Cardiac septum (tissue), 1 donor: ENCODE measurements around the gene FOXK1. TPM values are rescaled to one million over a fixed set of nuclear protein-coding genes. Genes with fewer than 3 reads are reported as not detected.

Source experiments
- DNase-seq: peaks from one replicate; pipeline ENCODE4 v3.0.0-alpha.2; 2020; ENCODE audit warnings: low spot score
- intact Hi-C: fragments of 100-400 bp; cut with DNase I; formaldehyde crosslinking; loops from one replicate; pipeline ENCODE4 v1.14.0; 2022
- total RNA-seq: library from RNA; stranded (reverse); fragmentation: NEBNext Ultra II Directional; extraction: Animal tissue kit (Norgen Biotek cat#: 25700); gene quantifications from one replicate; pipeline ENCODE4 v1.2.1, GENCODE V29; 2021
- donor health status: DM: no; HTN: no; CAD: no.

The FOXK1 gene
- total RNA-seq, 1 donor from 2014 or later = 29.7 TPM

GRCh38 chr7:4734587-4735345 lies 52.7 kb downstream of the FOXK1 start:
- no peak for DNase-seq
- intact Hi-C loops = loop anchor here (5.0 kb wide), 1 partner anchor 92 kb away; no protein-coding TSS in a partner anchor

GRCh38 chr7:4737300-4737699 lies 55.2 kb downstream of the FOXK1 start:
- intact Hi-C loops = loop anchor here (5.0 kb wide), 1 partner anchor 95 kb away; no protein-coding TSS in a partner anchor
- DNase-seq = no peak

GRCh38 chr7:4738711-4739527 lies 56.8 kb downstream of the FOXK1 start:
- intact Hi-C loops = loop anchor here (2.0 to 5.0 kb wide), 2 partner anchors 14 to 97 kb away; no protein-coding TSS in a partner anchor
- no peak for DNase-seq

DNA sequence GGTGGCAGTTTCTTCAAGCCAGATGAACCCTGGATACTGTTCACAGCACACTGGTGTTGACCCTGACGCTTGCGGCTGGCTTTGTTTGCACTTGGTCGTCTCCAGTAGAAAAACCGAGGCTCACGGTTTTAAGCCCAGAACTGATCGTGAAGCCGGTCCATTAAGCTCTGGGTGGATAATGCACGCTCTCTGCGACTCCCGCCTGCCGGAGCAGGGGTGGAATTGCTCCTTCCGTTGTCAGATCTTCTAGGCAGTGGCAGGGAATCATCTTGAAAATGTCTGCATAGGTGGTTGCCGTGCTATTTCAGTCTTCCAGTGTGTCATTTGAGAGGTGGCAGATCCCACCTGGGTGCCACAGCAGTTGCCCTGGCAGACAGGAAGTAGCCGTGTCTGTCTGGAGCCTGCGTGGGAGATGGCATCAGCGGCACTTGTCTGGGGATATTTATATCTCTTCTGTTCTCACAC lies 57.5 kb downstream of the FOXK1 start:
- intact Hi-C loops = loop anchor here (2.0 to 5.0 kb wide), 2 partner anchors 15 to 97 kb away; no protein-coding TSS in a partner anchor
- no peak for DNase-seq

DNA sequence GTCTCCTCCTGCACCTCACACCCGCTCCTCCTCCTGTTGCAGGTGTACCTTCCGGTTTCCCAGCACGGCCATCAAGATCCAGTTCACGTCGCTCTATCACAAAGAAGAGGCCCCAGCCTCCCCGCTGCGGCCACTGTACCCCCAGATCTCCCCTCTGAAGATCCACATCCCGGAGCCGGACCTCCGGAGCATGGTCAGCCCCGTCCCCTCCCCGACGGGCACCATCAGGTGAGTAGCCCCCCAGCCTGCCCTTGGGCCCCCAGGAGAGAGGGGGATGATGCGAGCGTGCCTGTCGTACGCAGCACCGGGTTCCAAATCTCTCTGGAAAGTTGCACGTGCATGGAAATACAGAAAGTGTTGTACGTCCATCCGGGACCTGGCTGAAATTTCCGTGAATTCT lies 58.7 kb downstream of the FOXK1 start:
- no peak for DNase-seq
- intact Hi-C loops = no loop called here

GRCh38 chr7:4742051-4742573 lies 60.0 kb downstream of the FOXK1 start:
- intact Hi-C loops = no loop called here
- no peak for DNase-seq

- no peak for DNase-seq
- intact Hi-C loops = no loop called here
These were observed 60.8 kb downstream of the FOXK1 start for GRCh38 chr7:4742852-4743251.

GRCh38 chr7:4744391-4745264 lies 62.5 kb downstream of the FOXK1 start:
- peak; percentile 98 for DNase-seq
- intact Hi-C loops = loop anchor here (2.0 kb wide), 1 partner anchor 62 kb away; the partner anchor contains the start of gene FOXK1

- no peak for DNase-seq
- intact Hi-C loops = loop anchor here (2.0 kb wide), 1 partner anchor 63 kb away; the partner anchor contains the start of gene FOXK1
These were observed 63.3 kb downstream of the FOXK1 start for GRCh38 chr7:4745265-4745919.

- no peak for DNase-seq
- intact Hi-C loops = loop anchor here (2.0 kb wide), 1 partner anchor 63 kb away; the partner anchor contains the start of gene FOXK1
These were observed 64.2 kb downstream of the FOXK1 start for GRCh38 chr7:4745971-4746919.

DNA sequence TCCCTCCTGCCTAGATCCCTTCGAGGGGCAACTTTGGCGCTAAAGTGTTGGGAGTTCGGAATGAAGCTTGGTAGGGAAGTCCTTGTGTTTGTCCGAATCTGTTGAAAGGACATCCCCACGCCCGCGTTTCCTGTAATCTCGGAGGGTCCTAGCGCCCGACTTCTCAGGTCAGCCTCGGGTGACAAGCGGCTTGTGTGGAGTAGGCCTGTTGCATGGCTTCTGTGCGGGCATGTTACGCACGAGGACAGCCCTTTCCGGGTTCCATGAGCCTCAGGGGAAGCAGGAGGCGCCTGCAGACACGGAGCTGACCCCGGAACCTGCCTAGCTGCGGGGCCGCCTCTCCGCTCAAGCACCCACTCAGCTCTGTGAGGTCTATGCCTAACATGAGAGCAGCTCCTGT lies 64.9 kb downstream of the FOXK1 start:
- no peak for DNase-seq
- intact Hi-C loops = no loop called here

DNA sequence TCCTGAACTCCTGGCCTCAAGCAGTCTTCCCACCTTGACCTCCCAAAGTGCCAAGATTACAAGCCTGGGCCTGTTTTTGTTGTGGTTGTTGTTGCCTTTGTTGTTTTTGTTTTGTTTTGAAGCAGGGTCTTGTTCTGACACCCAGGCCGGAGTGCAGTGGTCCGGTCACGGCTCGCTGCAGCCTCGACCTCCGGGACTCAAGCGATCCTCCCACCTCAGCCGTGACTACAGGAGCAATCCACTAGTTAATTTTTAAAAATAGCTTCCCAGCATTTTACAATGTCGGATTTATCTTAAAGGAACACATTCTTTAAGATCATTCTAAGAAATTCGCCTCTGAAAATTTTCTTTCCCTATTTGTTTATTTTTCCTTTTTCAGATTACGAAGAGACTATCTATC lies 65.7 kb downstream of the FOXK1 start:
- no peak for DNase-seq
- intact Hi-C loops = no loop called here

DNA sequence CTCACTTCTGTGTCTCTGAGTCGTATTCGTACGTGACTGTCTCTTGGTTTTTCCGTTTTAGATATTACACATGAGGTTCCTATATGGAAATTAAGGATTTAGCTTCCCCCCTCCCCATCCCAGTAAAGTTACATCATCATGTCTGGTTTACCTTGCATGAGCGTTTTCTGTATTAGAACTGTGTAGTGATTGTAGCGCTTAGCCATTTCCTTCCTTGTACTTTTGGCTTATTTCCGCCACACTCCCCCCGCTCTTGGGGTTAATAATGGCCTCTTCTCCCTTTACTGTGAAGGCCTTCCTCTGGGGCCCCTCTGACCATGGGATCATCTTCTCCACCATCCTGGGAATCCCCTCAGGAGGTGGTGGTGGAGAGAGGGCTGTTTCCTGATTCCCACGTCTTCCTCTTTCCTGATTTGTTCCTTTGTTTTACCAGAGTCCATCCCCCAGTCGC lies 66.2 kb downstream of the FOXK1 start:
- intact Hi-C loops = no loop called here
- DNase-seq = no peak

DNA sequence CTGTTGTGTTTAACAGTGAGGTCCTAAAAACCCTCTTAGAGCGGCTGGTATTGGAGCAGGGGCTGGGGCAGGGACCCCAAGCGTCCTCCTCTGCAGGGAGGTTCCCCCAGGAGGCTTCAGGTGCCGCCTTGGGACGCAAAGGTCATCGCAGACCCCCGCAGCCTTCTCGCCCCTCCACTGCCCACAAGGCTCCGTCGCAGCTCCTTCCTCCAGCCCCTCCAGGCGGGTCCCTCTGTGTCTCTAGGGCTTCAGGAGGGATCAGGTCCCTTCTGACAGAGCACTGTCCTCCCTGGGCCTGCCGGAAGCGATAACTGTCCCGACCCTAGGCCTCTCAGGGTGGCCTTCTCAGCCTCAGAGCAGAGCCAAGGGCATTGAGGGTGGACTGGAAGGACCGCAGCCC lies 67.3 kb downstream of the FOXK1 start:
- no peak for DNase-seq
- intact Hi-C loops = no loop called here

- no peak for DNase-seq
- intact Hi-C loops = loop anchor here (5.0 kb wide), 1 partner anchor 107 kb away; no protein-coding TSS in a partner anchor
These were observed 67.7 kb downstream of the FOXK1 start for GRCh38 chr7:4749798-4750197.

GRCh38 chr7:4751398-4751947 lies 69.4 kb downstream of the FOXK1 start:
- DNase-seq = no peak
- intact Hi-C loops = loop anchor here (5.0 kb wide), 1 partner anchor 109 kb away; no protein-coding TSS in a partner anchor
